ENCODE measurements around the gene JKAMP.

JKAMP gene

GRCh38 chr14:59520224-59520623 lies 35.9 kb downstream of the JKAMP start:
- TF ChIP-seq, protein P1, sequence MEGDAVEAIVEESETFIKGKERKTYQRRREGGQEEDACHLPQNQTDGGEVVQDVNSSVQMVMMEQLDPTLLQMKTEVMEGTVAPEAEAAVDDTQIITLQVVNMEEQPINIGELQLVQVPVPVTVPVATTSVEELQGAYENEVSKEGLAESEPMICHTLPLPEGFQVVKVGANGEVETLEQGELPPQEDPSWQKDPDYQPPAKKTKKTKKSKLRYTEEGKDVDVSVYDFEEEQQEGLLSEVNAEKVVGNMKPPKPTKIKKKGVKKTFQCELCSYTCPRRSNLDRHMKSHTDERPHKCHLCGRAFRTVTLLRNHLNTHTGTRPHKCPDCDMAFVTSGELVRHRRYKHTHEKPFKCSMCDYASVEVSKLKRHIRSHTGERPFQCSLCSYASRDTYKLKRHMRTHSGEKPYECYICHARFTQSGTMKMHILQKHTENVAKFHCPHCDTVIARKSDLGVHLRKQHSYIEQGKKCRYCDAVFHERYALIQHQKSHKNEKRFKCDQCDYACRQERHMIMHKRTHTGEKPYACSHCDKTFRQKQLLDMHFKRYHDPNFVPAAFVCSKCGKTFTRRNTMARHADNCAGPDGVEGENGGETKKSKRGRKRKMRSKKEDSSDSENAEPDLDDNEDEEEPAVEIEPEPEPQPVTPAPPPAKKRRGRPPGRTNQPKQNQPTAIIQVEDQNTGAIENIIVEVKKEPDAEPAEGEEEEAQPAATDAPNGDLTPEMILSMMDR (IDR thresholded peaks at IDR 0.05; ENCODE audit: low read depth, low read length), result no peak
- no peak overlapping the region for H3K4me3 ChIP-seq (ENCODE audit: low read depth, low read length)

DNA sequence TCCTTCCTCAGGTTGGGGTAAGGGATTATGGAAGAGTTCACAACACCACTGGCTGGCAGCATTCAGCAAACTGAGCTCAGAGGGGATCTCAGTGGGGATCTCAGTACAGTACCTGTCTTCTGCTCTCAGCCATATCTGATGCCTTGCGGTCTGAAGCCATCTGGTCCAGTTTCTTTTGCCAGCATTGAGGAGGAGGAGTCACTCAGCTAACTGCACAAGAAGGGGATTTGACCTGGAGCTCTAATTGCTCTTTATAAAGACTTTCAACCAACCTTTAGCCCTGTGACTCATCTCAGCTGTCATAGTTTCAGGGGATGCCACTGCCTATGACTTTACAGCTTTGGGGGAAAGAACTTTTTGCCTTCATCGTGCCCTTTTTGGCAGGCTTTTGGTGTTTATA lies 44.9 kb downstream of the JKAMP start:
- TF ChIP-seq, protein P1 (IDR thresholded peaks at IDR 0.05; ENCODE audit: low read depth, low read length), result no peak
- no peak overlapping the region for H3K4me3 ChIP-seq (ENCODE audit: low read depth, low read length)

- TF ChIP-seq, protein P1 (IDR thresholded peaks at IDR 0.05; ENCODE audit: low read depth, low read length), result no peak
- H3K4me3 ChIP-seq (ENCODE audit: low read depth, low read length), result no peak overlapping the region
Measured at GRCh38 chr14:59530349-59530748, 46.0 kb downstream of the JKAMP start.

- TF ChIP-seq, protein P1 (IDR thresholded peaks at IDR 0.05; ENCODE audit: low read depth, low read length), result no peak
- no peak overlapping the region for H3K4me3 ChIP-seq (ENCODE audit: low read depth, low read length)
Measured at GRCh38 chr14:59532419-59532818, 48.1 kb downstream of the JKAMP start.

- no peak overlapping the region for H3K4me3 ChIP-seq (ENCODE audit: low read depth, low read length)
Measured at GRCh38 chr14:59534361-59534987, 50.2 kb downstream of the JKAMP start.

GRCh38 chr14:59537476-59537875 lies 53.2 kb downstream of the JKAMP start:
- TF ChIP-seq, protein P1 (IDR thresholded peaks at IDR 0.05; ENCODE audit: low read depth, low read length), result no peak
- H3K4me3 ChIP-seq (ENCODE audit: low read depth, low read length), result no peak overlapping the region

More at GRCh38 chr14:59534361-59534987, 50.2 kb downstream of the JKAMP start:
- TF ChIP-seq, protein P1 (IDR thresholded peaks at IDR 0.05; ENCODE audit: low read depth, low read length), result no peak

- TF ChIP-seq, protein P1 (IDR thresholded peaks at IDR 0.05; ENCODE audit: low read depth, low read length), result no peak
- H3K4me3 ChIP-seq (ENCODE audit: low read depth, low read length), result no peak overlapping the region
Measured at GRCh38 chr14:59538936-59539335, 54.6 kb downstream of the JKAMP start.
